Measurements from ENCODE around the gene MFSD1.

Gene MFSD1

DNA sequence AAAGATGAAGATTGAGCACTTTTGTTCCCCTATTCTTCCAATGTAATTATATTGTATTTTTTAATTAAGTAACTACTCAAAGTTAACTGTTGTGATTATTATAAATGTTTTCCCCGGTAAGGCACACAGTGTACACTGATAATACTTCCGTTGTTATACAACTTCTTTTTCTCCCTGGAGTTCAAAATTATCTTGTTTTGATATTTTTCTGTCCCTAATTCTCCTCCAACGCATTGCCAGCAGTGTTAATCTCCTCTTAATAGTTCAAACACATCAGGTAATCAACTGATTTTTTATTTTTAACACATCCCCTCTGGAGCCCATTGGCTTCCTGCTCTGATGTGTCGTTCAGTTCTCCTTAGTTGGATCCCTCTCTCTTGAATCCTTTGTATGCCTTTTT is 32.3 kb upstream of the MFSD1 start:
- no peak overlapping the region for H3K4me3 ChIP-seq (ENCODE audit: low read length)
- H3K36me3 ChIP-seq (ENCODE audit: control insufficient read depth, insufficient read depth, low read length) = no peaks in the 10 kb centered on the region
- no peak overlapping the region for H2AK5ac ChIP-seq (ENCODE audit: low read length)
- H3K4me2 ChIP-seq (ENCODE audit: low read length) = no peak overlapping the region
- no peak overlapping the region for H3K4ac ChIP-seq (ENCODE audit: low read depth, low read length)
- H3K9ac ChIP-seq (ENCODE audit: low read length) = no peak overlapping the region
- no peaks in the 10 kb centered on the region for H3K4me1 ChIP-seq (ENCODE audit: control insufficient read depth, low read depth, low read length)
- no peak overlapping the region for H3K27ac ChIP-seq (ENCODE audit: low read depth, low read length)
- no peak overlapping the region for H3K18ac ChIP-seq (ENCODE audit: low read length)
- no peak for DNase-seq
- H4K8ac ChIP-seq (ENCODE audit: low read depth, low read length) = no peak overlapping the region
- H2BK120ac ChIP-seq (ENCODE audit: low read depth, low read length) = no peak overlapping the region
- H3K79me2 ChIP-seq (ENCODE audit: control insufficient read depth, insufficient read depth, low read length) = no peaks in the 10 kb centered on the region
- no peak overlapping the region for H2BK5ac ChIP-seq (ENCODE audit: low read length)
- no peak overlapping the region for H2BK15ac ChIP-seq (replicated peaks; ENCODE audit: low read depth)
- no CpG with 5 or more reads among the region's 4 CpGs for WGBS (ENCODE audit: extremely low coverage, insufficient coverage, low lambda C conversion rate)
- no peak overlapping the region for H3K56ac ChIP-seq (ENCODE audit: low read length)
- H3K27me3 ChIP-seq (ENCODE audit: insufficient read depth, low read length, poor library complexity) = no peaks in the 10 kb centered on the region
- no peak overlapping the region for H4K5ac ChIP-seq (ENCODE audit: low read length)
- no peaks in the 10 kb centered on the region for H3K79me1 ChIP-seq (ENCODE audit: low read length)
- H3K23ac ChIP-seq (ENCODE audit: low read length) = no peak overlapping the region

DNA sequence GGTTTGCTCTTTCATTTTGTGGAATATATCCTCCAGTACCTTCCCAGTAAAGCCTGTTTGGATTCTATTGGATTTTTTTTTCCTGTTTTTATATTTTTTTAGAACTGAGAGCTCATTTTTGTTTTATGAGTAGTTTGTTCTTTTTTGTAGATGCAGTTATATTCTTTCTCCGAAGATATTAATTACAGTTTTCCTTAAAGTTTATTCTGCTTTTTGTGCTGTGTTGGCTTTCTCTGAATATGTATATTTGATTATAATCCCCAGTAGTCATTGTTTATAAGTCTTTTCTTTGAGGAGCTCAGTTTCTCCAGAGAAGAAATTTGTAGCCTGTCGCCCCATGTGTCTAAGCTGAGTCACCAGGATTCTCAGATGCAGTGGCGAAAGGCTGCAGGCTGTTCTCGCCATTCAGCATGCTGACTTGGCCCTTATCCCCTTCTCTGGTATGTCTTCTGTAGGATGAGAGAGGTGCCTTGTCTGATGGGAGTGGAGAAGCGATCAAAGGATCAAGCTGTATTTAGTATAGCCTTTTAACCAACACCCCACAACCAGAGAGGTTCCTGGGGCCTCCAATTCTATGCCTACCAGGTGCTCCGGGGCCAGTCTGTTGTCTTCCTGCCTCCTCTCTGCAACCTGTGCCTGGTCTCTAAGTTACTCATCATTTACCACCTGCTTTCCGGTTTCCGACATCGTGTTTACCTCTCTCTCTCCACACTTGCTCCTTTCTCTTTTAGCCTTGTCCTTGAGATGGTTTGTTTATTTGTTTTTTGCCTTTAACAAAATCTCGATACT is 31.7 kb upstream of the MFSD1 start:
- H3K36me3 ChIP-seq (ENCODE audit: control insufficient read depth, insufficient read depth, low read length) = no peaks in the 10 kb centered on the region
- H2BK5ac ChIP-seq (ENCODE audit: low read length) = no peak overlapping the region
- no peak overlapping the region for H3K4me2 ChIP-seq (ENCODE audit: low read length)
- no peaks in the 10 kb centered on the region for H3K27me3 ChIP-seq (ENCODE audit: insufficient read depth, low read length, poor library complexity)
- H3K4me1 ChIP-seq (ENCODE audit: control insufficient read depth, low read depth, low read length) = no peaks in the 10 kb centered on the region
- no peak overlapping the region for H4K5ac ChIP-seq (ENCODE audit: low read length)
- no peak overlapping the region for H3K4ac ChIP-seq (ENCODE audit: low read depth, low read length)
- H4K8ac ChIP-seq (ENCODE audit: low read depth, low read length) = no peak overlapping the region
- H3K18ac ChIP-seq (ENCODE audit: low read length) = no peak overlapping the region
- no CpG with 5 or more reads among the region's 10 CpGs for WGBS (ENCODE audit: extremely low coverage, insufficient coverage, low lambda C conversion rate)
- DNase-seq = peak; percentile 47
- H3K27ac ChIP-seq (ENCODE audit: low read depth, low read length) = no peak overlapping the region
- H3K4me3 ChIP-seq (ENCODE audit: low read length) = no peak overlapping the region
- no peak overlapping the region for H2BK120ac ChIP-seq (ENCODE audit: low read depth, low read length)
- H3K79me2 ChIP-seq (ENCODE audit: control insufficient read depth, insufficient read depth, low read length) = no peaks in the 10 kb centered on the region
- no peak overlapping the region for H3K23ac ChIP-seq (ENCODE audit: low read length)
- no peak overlapping the region for H3K9ac ChIP-seq (ENCODE audit: low read length)
- no peak overlapping the region for H2BK15ac ChIP-seq (replicated peaks; ENCODE audit: low read depth)
- H2AK5ac ChIP-seq (ENCODE audit: low read length) = no peak overlapping the region
- H3K79me1 ChIP-seq (ENCODE audit: low read length) = no peaks in the 10 kb centered on the region
- H3K56ac ChIP-seq (ENCODE audit: low read length) = no peak overlapping the region

DNA sequence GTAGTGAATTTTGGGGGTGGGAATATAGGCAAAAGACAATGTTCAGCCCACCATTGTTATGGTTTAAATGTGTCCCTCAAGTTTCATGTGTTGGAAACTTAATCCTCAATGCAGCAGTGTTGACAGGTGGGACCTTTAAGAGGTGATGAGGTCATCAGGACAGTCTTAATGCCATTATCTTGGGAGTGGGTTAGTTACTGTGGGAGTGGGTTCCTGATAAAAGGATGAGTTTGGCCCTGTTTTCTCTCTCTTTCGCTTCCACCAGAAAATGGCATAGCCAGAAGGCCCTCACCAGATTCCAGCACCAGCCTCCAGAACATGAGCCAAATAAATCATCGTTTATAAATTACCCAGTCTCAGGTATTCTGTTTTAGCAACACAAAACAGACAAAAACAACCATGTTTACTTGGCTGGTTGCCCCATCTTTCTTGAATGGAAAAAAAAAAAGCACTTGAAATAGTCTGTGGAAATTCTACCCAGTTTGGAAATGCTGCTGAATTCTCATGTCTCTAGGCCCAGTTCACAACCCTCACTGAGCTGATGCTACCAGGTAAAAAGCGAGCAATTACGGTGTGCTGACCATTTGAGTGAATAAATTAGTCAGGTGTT is 31.0 kb upstream of the MFSD1 start:
- DNase-seq = no peak
- Histone ChIP-seq H3K56ac (ENCODE audit: low read length) (no peak overlapping the region), H3K4me2 (ENCODE audit: low read length) (no peak overlapping the region), H2BK120ac (ENCODE audit: low read depth, low read length) (no peak overlapping the region), H3K4me3 (ENCODE audit: low read length) (no peak overlapping the region), H4K5ac (ENCODE audit: low read length) (no peak overlapping the region), H3K4me1 (ENCODE audit: control insufficient read depth, low read depth, low read length) (no peaks in the 10 kb centered on the region), H3K4ac (ENCODE audit: low read depth, low read length) (no peak overlapping the region), H3K23ac (ENCODE audit: low read length) (no peak overlapping the region), H4K8ac (ENCODE audit: low read depth, low read length) (no peak overlapping the region), H3K36me3 (ENCODE audit: control insufficient read depth, insufficient read depth, low read length) (no peaks in the 10 kb centered on the region), H3K9ac (ENCODE audit: low read length) (no peak overlapping the region), H3K18ac (ENCODE audit: low read length) (no peak overlapping the region), H2AK5ac (ENCODE audit: low read length) (no peak overlapping the region), H2BK15ac (replicated peaks; ENCODE audit: low read depth) (no peak overlapping the region), H3K27ac (ENCODE audit: low read depth, low read length) (no peak overlapping the region), H3K27me3 (ENCODE audit: insufficient read depth, low read length, poor library complexity) (no peaks in the 10 kb centered on the region), H2BK5ac (ENCODE audit: low read length) (no peak overlapping the region), H3K79me2 (ENCODE audit: control insufficient read depth, insufficient read depth, low read length) (no peaks in the 10 kb centered on the region), H3K79me1 (ENCODE audit: low read length) (no peaks in the 10 kb centered on the region)
- WGBS (ENCODE audit: extremely low coverage, insufficient coverage, low lambda C conversion rate) = no CpG with 5 or more reads among the region's 4 CpGs

DNA sequence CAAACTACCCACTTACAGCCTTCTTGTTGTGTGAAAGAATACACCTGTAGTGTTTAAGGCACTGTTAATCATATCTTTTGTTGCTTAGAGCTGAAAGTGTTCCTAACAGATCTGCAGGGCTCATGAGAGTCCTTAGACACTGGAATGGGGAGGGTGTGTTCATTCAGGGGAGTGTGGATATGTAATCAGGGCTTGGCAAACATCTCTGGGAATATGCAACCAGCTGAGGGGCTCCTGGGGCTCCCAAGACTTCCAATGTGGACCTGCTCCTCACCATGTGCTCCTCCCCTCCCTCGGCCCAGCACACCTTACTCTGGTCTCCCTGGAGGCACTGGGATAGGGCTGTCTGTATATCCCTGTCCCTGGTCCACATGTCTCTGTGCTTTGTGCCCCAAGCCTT is 30.3 kb upstream of the MFSD1 start:
- no peak overlapping the region for H3K23ac ChIP-seq (ENCODE audit: low read length)
- DNase-seq = no peak
- no peaks in the 10 kb centered on the region for H3K27me3 ChIP-seq (ENCODE audit: insufficient read depth, low read length, poor library complexity)
- no peak overlapping the region for H3K27ac ChIP-seq (ENCODE audit: low read depth, low read length)
- H3K9ac ChIP-seq (ENCODE audit: low read length) = no peak overlapping the region
- H3K79me1 ChIP-seq (ENCODE audit: low read length) = no peaks in the 10 kb centered on the region
- no peaks in the 10 kb centered on the region for H3K36me3 ChIP-seq (ENCODE audit: control insufficient read depth, insufficient read depth, low read length)
- H4K5ac ChIP-seq (ENCODE audit: low read length) = no peak overlapping the region
- no peak overlapping the region for H2AK5ac ChIP-seq (ENCODE audit: low read length)
- H3K4me1 ChIP-seq (ENCODE audit: control insufficient read depth, low read depth, low read length) = no peaks in the 10 kb centered on the region
- H3K18ac ChIP-seq (ENCODE audit: low read length) = no peak overlapping the region
- no CpG with 5 or more reads among the region's 1 CpG for WGBS (ENCODE audit: extremely low coverage, insufficient coverage, low lambda C conversion rate)
- H3K4me2 ChIP-seq (ENCODE audit: low read length) = no peak overlapping the region
- H2BK15ac ChIP-seq (replicated peaks; ENCODE audit: low read depth) = no peak overlapping the region
- no peak overlapping the region for H3K4ac ChIP-seq (ENCODE audit: low read depth, low read length)
- H3K4me3 ChIP-seq (ENCODE audit: low read length) = no peak overlapping the region
- H2BK5ac ChIP-seq (ENCODE audit: low read length) = no peak overlapping the region
- H3K56ac ChIP-seq (ENCODE audit: low read length) = no peak overlapping the region
- no peak overlapping the region for H4K8ac ChIP-seq (ENCODE audit: low read depth, low read length)
- no peak overlapping the region for H2BK120ac ChIP-seq (ENCODE audit: low read depth, low read length)
- H3K79me2 ChIP-seq (ENCODE audit: control insufficient read depth, insufficient read depth, low read length) = no peaks in the 10 kb centered on the region

DNA sequence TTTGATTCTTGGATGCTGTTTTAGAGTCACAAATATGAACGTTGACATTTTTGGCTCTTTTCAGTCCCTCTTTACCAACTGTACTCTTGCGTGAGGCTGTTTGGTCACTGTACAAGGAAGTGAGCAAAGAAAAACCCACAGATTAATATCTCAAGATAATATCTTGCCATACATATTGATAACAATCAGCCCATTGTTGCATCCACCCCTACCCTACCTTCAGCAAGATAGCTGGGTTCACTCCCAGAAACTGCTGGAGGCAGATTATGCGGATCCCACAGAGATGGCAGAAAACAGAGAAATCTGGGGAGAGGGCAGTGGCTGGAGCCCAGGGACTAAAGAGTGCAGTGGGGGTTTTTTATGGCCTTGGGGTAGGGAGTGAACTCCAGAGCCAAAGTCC is 29.9 kb upstream of the MFSD1 start:
- Histone ChIP-seq H3K4me1 (ENCODE audit: control insufficient read depth, low read depth, low read length) (no peaks in the 10 kb centered on the region), H3K36me3 (ENCODE audit: control insufficient read depth, insufficient read depth, low read length) (no peaks in the 10 kb centered on the region), H2AK5ac (ENCODE audit: low read length) (no peak overlapping the region), H2BK15ac (replicated peaks; ENCODE audit: low read depth) (no peak overlapping the region), H3K56ac (ENCODE audit: low read length) (no peak overlapping the region), H3K79me2 (ENCODE audit: control insufficient read depth, insufficient read depth, low read length) (no peaks in the 10 kb centered on the region), H3K79me1 (ENCODE audit: low read length) (no peaks in the 10 kb centered on the region), H3K27me3 (ENCODE audit: insufficient read depth, low read length, poor library complexity) (no peaks in the 10 kb centered on the region), H2BK120ac (ENCODE audit: low read depth, low read length) (no peak overlapping the region), H3K18ac (ENCODE audit: low read length) (no peak overlapping the region), H2BK5ac (ENCODE audit: low read length) (no peak overlapping the region), H3K4ac (ENCODE audit: low read depth, low read length) (no peak overlapping the region), H3K23ac (ENCODE audit: low read length) (no peak overlapping the region), H4K8ac (ENCODE audit: low read depth, low read length) (no peak overlapping the region), H3K9ac (ENCODE audit: low read length) (no peak overlapping the region), H4K5ac (ENCODE audit: low read length) (no peak overlapping the region), H3K4me2 (ENCODE audit: low read length) (no peak overlapping the region), H3K4me3 (ENCODE audit: low read length) (no peak overlapping the region), H3K27ac (ENCODE audit: low read depth, low read length) (no peak overlapping the region)
- WGBS (ENCODE audit: extremely low coverage, insufficient coverage, low lambda C conversion rate) = no CpG with 5 or more reads among the region's 3 CpGs
- DNase-seq = no peak

DNA sequence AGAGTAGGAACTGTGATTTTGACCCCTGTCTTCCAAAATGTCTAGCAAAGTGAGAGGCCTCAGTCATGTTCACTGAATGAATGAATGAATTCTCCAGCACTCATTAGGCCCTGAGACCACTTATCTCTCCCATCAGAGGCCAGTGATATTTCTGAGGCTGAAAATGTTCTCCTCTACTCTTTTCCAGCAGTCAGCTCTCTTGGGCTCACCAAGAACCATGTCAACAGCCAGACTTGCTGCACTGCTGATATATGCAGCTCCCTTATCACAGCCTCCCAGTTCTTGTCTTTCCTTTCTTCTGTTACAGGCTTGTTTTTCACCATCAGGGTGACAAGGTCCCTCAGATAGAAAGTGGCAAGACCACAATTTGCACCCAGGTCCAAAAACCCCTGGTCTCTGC is 28.7 kb upstream of the MFSD1 start:
- Histone ChIP-seq H3K4me3 (ENCODE audit: low read length) (no peak overlapping the region), H3K79me2 (ENCODE audit: control insufficient read depth, insufficient read depth, low read length) (no peaks in the 10 kb centered on the region), H3K36me3 (ENCODE audit: control insufficient read depth, insufficient read depth, low read length) (no peaks in the 10 kb centered on the region), H3K56ac (ENCODE audit: low read length) (no peak overlapping the region), H3K23ac (ENCODE audit: low read length) (no peak overlapping the region), H4K8ac (ENCODE audit: low read depth, low read length) (no peak overlapping the region), H3K79me1 (ENCODE audit: low read length) (no peaks in the 10 kb centered on the region), H3K18ac (ENCODE audit: low read length) (no peak overlapping the region), H3K4me1 (ENCODE audit: control insufficient read depth, low read depth, low read length) (no peaks in the 10 kb centered on the region), H2BK15ac (replicated peaks; ENCODE audit: low read depth) (no peak overlapping the region), H3K27me3 (ENCODE audit: insufficient read depth, low read length, poor library complexity) (no peaks in the 10 kb centered on the region), H2BK120ac (ENCODE audit: low read depth, low read length) (no peak overlapping the region), H3K27ac (ENCODE audit: low read depth, low read length) (no peak overlapping the region), H2BK5ac (ENCODE audit: low read length) (no peak overlapping the region), H3K4ac (ENCODE audit: low read depth, low read length) (no peak overlapping the region), H3K4me2 (ENCODE audit: low read length) (no peak overlapping the region), H4K5ac (ENCODE audit: low read length) (no peak overlapping the region), H2AK5ac (ENCODE audit: low read length) (no peak overlapping the region), H3K9ac (ENCODE audit: low read length) (no peak overlapping the region)
- no peak for DNase-seq
